Astrocyte (in vitro differentiated cells and primary cell): ENCODE results near the gene CDH11.

Experiments
- EZH2 ChIP-seq: IDR thresholded peaks from 2 replicates; pipeline ENCODE4 v1.6.1; 2012; ENCODE audit warnings: mild to moderate bottlenecking, low read length, inconsistent platforms; ENCODE audit not compliant: insufficient read depth
- TF ChIP-seq, protein P1 (sequence below): IDR thresholded peaks from 2 replicates; pipeline ENCODE4 v1.5.1; 2011; ENCODE audit warnings: low read depth, mild to moderate bottlenecking, inconsistent platforms, low read length, moderate library complexity; ENCODE audit not compliant: insufficient read depth

DNA sequence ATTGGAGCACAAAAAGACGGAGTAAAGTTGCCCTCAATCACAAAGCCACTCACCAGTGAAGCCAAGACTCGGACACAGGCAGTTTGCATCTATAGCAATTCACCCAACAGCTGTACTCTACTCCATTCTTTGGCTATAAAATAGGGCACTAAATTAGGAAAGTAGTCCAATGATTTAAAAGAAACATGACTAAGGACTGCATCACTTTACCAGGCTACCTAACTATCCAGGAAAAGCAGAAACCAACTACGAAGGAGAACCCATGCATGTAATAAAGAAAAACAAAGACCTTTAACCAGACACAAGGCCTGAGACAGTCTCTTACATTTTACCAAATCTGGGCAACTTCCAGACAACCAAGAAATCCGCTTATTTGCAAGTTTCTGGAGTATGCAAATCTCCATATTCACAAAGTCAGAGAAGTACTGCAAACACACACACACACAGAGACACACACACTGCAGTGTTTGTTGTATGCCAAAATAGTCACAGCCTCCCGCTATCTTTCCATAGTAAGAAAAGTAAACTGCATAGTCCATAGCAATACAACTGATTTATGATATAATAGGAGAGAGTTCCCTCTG lies 59.8 kb downstream of the CDH11 start:
- TF ChIP-seq, protein P1, sequence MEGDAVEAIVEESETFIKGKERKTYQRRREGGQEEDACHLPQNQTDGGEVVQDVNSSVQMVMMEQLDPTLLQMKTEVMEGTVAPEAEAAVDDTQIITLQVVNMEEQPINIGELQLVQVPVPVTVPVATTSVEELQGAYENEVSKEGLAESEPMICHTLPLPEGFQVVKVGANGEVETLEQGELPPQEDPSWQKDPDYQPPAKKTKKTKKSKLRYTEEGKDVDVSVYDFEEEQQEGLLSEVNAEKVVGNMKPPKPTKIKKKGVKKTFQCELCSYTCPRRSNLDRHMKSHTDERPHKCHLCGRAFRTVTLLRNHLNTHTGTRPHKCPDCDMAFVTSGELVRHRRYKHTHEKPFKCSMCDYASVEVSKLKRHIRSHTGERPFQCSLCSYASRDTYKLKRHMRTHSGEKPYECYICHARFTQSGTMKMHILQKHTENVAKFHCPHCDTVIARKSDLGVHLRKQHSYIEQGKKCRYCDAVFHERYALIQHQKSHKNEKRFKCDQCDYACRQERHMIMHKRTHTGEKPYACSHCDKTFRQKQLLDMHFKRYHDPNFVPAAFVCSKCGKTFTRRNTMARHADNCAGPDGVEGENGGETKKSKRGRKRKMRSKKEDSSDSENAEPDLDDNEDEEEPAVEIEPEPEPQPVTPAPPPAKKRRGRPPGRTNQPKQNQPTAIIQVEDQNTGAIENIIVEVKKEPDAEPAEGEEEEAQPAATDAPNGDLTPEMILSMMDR: no peak
- TF ChIP-seq EZH2: no peak
